Measurements from ENCODE around the gene ENOX2.

Gene ENOX2

DNA sequence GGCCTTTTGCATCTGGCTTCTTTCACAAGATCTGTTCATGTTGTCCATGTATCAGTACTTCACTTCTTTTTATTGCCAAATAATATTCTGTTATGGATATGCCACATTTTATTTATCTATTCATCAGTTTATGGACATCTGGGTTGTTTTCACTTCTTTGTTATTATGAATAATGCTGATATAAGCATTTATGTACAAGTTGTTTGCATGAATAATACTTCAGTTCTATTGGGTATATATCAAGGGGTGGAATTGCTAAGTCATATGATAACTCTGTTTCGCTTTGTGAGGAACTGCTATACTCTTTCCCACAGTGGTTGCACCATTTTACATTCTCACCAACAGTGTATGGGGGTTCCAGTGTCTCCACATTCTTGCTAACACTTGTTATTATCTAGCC, 310.8 kb downstream of the ENOX2 start:
- Histone ChIP-seq H3K36me3 (ENCODE audit: insufficient read depth, low read length) (no peaks in the 10 kb centered on the region), H3K79me2 (ENCODE audit: insufficient read depth, low read length) (no peaks in the 10 kb centered on the region), H3K9ac (ENCODE audit: low read depth, low read length) (no peak overlapping the region), H3K27me3 (ENCODE audit: insufficient read depth, low read length, poor library complexity) (no peaks in the 10 kb centered on the region), H4K20me1 (ENCODE audit: insufficient read depth, low read length) (no peaks in the 10 kb centered on the region), H3K4me2 (ENCODE audit: insufficient read depth, low read length) (no peak overlapping the region), H3K27ac (ENCODE audit: low read length) (no peak overlapping the region), H3K9me3 (ENCODE audit: insufficient read depth, low read length, severe bottlenecking) (no peaks in the 10 kb centered on the region), H2AFZ (ENCODE audit: low read depth, low read length) (no peak overlapping the region), H3K4me1 (ENCODE audit: insufficient read depth, low read length) (no peaks in the 10 kb centered on the region), H3K4me3 (ENCODE audit: low read depth in 1 of 2, low read length in 2 of 2) (no peak overlapping the region)
- no peak for ATAC-seq (ENCODE audit: insufficient read depth, low read depth)
- TF ChIP-seq EZH2 (IDR thresholded peaks at IDR 0.05; ENCODE audit: borderline replicate concordance, low read depth, low read length, severe bottlenecking): no peak
- TF ChIP-seq, protein P1, sequence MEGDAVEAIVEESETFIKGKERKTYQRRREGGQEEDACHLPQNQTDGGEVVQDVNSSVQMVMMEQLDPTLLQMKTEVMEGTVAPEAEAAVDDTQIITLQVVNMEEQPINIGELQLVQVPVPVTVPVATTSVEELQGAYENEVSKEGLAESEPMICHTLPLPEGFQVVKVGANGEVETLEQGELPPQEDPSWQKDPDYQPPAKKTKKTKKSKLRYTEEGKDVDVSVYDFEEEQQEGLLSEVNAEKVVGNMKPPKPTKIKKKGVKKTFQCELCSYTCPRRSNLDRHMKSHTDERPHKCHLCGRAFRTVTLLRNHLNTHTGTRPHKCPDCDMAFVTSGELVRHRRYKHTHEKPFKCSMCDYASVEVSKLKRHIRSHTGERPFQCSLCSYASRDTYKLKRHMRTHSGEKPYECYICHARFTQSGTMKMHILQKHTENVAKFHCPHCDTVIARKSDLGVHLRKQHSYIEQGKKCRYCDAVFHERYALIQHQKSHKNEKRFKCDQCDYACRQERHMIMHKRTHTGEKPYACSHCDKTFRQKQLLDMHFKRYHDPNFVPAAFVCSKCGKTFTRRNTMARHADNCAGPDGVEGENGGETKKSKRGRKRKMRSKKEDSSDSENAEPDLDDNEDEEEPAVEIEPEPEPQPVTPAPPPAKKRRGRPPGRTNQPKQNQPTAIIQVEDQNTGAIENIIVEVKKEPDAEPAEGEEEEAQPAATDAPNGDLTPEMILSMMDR (IDR thresholded peaks at IDR 0.05; ENCODE audit: borderline replicate concordance, extremely low read depth, low read length, poor library complexity, severe bottlenecking): no peak
- DNase-seq: no peak

DNA sequence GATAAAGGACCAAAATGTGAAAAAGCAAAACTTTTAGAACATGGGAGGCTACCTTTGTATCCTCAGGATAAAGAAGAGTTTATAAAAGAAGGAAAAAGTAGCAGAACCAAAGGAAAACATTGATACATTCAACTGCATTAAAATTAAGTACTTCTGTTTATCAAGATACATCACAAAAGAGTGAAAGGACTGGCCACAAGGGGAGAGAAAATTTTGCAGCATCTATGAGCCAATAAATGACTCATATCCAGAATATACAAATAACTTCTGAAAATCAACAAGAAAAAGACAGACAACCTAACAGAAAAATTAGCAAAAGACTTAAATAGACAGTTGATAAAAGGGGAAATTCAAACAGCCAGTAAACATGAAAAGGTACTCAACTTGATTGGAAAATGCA, 324.1 kb downstream of the ENOX2 start:
- Histone ChIP-seq H3K4me2 (ENCODE audit: insufficient read depth, low read length) (no peak overlapping the region), H3K27ac (ENCODE audit: low read length) (no peak overlapping the region)
- no peak for ATAC-seq (ENCODE audit: insufficient read depth, low read depth)

DNA sequence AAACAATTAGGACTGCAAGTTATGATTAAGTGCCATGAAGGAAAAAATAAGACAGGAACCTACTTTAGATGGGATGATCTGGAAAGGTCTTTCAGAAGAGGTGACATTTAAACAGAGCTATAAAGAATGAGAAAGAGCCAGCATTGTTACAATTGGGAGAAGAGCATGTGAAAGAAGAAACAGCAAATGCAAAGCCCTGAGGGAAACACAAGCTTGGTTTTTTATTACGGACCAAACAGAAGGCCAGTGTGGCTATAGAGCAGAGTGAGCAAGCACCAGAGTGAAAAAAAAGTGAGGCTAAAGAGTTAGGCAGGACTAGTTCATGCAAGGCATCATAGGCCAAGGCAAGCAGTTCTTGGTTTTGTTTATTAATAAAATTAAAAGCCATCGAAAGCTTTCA, 325.6 kb downstream of the ENOX2 start:
- Histone ChIP-seq H4K20me1 (ENCODE audit: insufficient read depth, low read length) (no peaks in the 10 kb centered on the region), H3K27ac (ENCODE audit: low read length) (no peak overlapping the region), H3K79me2 (ENCODE audit: insufficient read depth, low read length) (no peaks in the 10 kb centered on the region), H2AFZ (ENCODE audit: low read depth, low read length) (no peak overlapping the region), H3K4me2 (ENCODE audit: insufficient read depth, low read length) (no peak overlapping the region), H3K36me3 (ENCODE audit: insufficient read depth, low read length) (no peaks in the 10 kb centered on the region), H3K9ac (ENCODE audit: low read depth, low read length) (no peak overlapping the region), H3K4me3 (ENCODE audit: low read depth in 1 of 2, low read length in 2 of 2) (no peak overlapping the region), H3K27me3 (ENCODE audit: insufficient read depth, low read length, poor library complexity) (no peaks in the 10 kb centered on the region), H3K9me3 (ENCODE audit: insufficient read depth, low read length, severe bottlenecking) (no peaks in the 10 kb centered on the region), H3K4me1 (ENCODE audit: insufficient read depth, low read length) (no peaks in the 10 kb centered on the region)
- ATAC-seq (ENCODE audit: insufficient read depth, low read depth) (no peak), DNase-seq (no peak)
- TF ChIP-seq, protein P1 (IDR thresholded peaks at IDR 0.05; ENCODE audit: borderline replicate concordance, extremely low read depth, low read length, poor library complexity, severe bottlenecking): no peak
- no peak for TF ChIP-seq EZH2 (IDR thresholded peaks at IDR 0.05; ENCODE audit: borderline replicate concordance, low read depth, low read length, severe bottlenecking)

More for the DNA sequence above, 324.1 kb downstream of the ENOX2 start:
- no peak for TF ChIP-seq EZH2 (IDR thresholded peaks at IDR 0.05; ENCODE audit: borderline replicate concordance, low read depth, low read length, severe bottlenecking)
- TF ChIP-seq, protein P1 (IDR thresholded peaks at IDR 0.05; ENCODE audit: borderline replicate concordance, extremely low read depth, low read length, poor library complexity, severe bottlenecking): no peak
- Histone ChIP-seq H3K4me3 (ENCODE audit: low read depth in 1 of 2, low read length in 2 of 2) (no peak overlapping the region), H3K36me3 (ENCODE audit: insufficient read depth, low read length) (no peaks in the 10 kb centered on the region), H3K27me3 (ENCODE audit: insufficient read depth, low read length, poor library complexity) (no peaks in the 10 kb centered on the region), H3K79me2 (ENCODE audit: insufficient read depth, low read length) (no peaks in the 10 kb centered on the region), H4K20me1 (ENCODE audit: insufficient read depth, low read length) (no peaks in the 10 kb centered on the region), H3K9ac (ENCODE audit: low read depth, low read length) (no peak overlapping the region), H3K9me3 (ENCODE audit: insufficient read depth, low read length, severe bottlenecking) (no peaks in the 10 kb centered on the region), H3K4me1 (ENCODE audit: insufficient read depth, low read length) (no peaks in the 10 kb centered on the region), H2AFZ (ENCODE audit: low read depth, low read length) (no peak overlapping the region)
- no peak for DNase-seq

All from DND-41 (cell line).